Stimulated activated naive CD4-positive, alpha-beta T cell (primary cell): ENCODE results near the gene ZNF337.
"Not testable (repeated sequence)": the region's sequence is repeated elsewhere in the genome, so short reads cannot be mapped to it uniquely, and the experiment has no call there.

ENCODE experiments used
- DNase-seq, 6 experiments: peaks; one replicate each; lab custom pipeline; 2025; lab: John Stamatoyannopoulos, UW

Gene ZNF337

DNA sequence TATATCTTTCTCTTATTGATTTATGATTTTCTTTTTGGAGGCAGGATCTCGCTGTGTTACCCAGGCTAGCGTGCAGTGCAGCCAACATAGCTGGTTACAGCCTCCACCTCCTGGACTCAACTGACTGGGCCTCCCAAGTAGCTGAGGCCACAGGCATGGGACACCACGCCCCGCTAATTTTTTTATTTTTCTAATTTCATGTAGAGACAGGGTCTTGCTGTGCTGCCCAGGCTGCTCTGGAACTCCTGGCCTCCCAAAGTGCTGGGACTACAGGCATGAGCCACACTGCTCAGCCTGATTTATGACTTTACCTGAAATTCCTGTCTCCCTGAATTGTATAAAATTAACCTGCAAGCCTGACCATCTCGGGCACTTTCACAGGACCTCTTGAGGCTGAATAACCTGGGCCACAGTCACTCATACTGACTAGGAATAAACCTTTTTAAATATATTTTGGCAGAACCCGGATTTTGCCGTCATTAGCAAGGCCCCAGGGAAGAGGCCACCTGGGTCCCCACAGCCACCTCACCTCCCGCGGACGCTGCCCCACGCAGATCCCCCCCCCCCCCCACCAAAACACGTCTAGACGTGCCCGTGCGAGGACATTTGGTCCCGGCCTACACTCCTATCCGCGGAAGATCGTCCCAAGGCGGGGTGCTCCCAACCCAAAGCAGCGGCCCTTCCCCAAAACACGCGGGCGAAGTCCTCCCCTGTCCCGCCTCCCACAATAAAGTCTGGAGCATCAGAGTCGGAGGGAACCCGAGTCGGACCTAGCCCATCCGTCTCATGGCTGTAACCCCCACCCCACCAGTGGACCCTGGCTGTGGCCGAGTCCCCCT is 902 bp downstream of the ZNF337 start:
- no peak for DNase-seq

DNA sequence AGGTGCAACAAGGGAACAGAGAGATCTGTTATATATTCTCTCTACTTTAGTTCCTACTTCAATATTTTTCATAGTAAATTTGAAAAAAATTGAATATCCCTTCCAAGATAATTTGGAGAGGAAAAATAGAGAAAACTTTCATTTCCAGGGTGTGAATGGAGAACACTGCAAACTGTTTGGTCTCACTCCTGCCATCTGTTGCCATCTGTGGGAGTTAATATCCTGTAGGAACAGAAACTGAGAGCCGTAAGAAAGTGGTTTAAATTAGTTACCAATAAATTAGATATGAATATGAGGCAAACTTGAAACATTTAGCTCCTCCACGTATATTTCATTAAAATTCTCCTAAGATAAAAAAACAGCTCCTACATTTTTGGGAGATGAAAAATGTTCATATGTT is 4.2 kb downstream of the ZNF337 start:
- DNase-seq: no peak

DNA sequence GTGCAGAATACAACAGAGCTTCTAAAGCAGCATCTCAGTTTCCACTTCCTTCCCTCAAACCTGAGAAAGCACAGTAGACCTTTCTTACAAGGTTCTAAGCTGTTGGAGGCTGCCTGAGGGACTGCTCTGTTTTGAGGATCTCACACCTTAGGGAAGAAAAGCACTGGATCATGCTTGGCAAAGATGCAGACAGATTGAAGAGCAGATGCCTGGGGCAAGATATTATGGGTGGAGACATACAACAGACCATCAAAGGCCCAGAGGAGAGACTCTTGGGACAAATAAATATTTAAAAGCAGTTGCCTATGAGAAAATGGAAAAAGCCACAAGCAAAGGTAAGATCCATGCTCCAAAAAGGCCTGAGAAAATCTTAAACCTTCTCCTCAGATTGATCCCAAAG is 6.2 kb downstream of the ZNF337 start:
- DNase-seq: no peak

DNA sequence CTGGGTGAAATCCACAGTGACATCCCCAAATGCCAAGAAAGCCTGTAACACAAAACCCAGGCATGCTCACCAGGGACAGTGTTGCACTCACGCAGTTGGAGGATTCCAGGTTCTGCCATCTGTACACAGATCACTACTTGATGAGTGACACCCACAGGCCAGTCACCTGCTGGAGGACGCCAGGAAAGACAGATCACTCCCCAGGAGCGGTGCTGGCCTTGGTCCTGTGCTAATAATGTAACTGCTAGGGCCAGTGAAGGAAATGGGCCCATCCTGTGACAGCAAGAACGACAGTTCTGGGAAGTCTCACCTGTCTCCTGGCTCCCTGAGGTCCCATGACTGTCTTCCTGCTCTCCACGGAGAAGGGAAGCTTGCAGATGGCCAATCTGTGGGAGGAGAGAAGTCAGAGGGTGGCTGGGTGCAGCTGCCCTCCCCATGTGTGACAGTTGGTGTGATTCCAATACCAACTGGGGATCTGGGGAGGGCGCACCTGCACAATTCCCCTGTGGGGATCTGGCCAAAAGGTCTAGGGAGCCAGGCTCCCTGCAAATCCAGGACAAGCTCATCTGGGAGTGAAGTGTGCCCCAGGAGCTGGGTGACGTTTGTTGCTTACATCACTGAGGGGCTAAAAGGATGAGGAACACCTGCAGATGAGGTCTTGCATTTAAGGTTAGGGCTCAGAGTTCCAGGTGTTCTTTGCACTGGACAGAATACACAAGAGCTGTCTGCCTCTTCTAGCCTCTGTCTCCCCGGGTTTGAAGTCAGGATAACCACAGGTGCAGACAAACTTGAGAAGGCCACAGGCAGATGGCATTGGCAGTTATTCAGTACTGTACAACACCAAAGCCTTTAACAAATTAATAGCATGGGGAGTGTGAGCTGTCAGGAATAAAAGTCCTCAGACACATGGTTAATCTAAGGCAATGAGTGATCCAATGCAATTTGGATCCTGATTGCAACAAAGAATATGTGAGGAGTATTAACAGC is 10.3 kb downstream of the ZNF337 start:
- no peak for DNase-seq

DNA sequence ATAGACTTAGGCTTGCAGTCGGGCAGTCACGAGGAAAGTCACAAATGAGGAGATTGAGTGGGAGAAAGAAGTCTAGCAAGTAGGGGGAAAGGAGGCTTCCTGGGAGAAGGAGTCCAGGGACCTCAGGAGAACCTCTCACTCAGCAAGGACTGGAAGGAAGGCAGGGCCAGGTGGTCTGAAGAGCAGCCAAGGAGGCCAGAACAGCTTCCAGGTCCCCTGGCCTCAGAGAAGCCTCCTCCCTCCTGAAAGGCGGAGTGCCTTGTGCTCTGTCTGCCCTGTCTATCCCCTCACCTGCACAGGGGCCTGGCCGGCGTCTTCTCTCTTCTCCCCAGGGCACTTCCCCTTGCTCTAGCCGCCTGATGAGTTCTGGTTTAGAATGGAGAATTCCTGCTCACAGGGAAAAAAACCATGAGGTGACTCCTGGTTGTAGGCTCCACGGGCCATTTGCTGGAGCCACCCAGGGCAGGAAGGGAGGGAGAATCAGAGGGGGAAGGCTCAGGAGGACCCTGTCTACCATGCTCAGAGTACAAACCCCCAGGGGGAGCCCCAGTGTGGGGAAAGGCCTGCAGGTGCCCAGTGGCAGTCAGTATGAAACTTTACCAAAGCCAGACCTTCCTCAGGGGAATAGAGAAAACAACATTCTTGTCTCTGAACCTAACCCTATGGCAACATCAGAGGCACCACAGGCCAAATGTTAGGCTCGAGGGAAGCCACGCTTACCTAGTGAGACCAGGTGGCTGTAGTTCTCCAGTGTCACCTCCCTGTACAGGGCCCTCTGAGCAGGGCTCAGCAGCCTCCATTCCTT is 11.2 kb downstream of the ZNF337 start:
- peak in 2 of 6 experiments; percentile 0 to 6 for DNase-seq

DNA sequence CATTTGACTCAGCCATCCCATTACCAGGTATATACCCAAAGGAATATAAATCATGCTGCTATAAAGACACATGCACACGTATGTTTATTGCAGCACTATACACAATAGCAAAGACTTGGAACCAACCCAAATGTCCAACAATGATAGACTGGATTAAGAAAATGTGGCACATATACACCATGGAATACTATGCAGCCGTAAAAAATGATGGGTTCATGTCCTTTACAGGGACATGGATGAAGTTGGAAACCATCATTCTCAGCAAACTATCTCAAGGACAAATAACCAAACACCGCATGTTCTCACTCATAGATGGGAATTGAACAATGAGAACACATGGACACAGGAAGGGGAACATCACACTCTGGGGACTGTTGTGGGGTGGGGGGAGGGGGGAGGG is 12.8 kb downstream of the ZNF337 start:
- not testable (repeated sequence) for DNase-seq

DNA sequence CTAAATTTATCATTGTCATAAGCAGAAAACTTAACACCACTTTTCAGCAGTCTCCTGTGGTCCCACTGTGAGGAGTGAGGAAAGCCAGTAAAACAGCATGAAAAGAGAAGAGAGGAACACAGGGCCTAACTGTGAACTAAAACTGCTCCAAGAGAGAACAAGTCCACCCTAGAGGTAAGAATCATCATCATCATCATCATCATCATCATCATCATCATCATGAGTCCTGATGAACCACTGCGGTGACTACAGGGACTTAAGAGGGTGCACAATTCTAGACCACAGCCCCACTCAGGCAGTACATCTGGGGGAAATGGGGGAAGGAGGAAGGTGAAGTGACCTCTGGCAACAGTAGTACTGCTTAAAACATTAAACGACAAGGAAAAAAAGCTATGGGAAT is 13.6 kb downstream of the ZNF337 start:
- no peak for DNase-seq

DNA sequence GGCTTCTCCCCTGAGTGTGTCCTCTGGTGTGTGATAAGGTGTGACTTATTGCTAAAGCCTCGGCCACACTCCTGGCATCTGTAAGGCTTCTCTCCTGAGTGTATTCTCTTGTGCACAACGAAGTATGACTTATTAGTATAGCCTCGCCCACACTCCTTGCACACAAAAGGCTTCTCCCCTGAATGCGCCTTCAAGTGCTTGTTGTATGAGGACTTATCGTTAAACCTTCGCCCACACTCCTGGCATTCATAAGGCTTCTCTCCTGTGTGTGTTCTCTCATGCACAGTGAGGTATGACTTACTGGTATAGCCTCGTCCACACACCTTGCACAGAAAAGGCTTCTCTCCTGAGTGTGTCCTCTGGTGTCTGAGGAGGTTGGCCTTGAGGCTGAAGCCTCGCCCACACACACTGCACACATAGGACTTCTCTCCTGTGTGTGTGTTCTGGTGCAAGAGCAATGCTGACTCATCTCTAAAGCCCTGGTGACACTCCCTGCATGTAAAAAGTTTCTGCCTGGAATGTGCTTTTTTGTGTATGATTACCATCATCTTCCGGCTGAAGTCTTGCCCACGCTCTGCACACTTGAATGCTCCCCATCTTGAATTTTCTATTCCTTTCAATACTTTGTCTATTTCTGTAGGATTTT is 20.4 kb downstream of the ZNF337 start:
- no peak for DNase-seq

DNA sequence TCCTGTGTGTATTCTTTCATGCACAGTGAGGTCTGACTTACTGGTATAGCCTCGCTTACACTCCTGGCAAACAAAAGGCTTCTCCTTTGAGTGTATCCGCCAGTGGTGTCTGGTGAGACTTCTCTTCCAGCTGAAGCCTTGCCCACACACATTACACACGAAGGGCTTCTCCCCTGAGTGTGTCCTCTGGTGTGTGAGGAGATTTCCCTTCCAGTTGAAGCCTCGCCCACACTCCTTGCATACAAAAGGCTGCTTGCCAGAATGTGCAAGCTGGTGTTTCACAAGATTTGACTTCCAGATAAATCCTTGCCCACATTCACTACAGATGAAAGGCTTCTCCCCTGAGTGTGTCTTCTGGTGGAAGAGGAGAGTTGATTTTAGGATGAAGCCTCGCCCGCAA is 21.5 kb downstream of the ZNF337 start:
- no peak for DNase-seq

DNA sequence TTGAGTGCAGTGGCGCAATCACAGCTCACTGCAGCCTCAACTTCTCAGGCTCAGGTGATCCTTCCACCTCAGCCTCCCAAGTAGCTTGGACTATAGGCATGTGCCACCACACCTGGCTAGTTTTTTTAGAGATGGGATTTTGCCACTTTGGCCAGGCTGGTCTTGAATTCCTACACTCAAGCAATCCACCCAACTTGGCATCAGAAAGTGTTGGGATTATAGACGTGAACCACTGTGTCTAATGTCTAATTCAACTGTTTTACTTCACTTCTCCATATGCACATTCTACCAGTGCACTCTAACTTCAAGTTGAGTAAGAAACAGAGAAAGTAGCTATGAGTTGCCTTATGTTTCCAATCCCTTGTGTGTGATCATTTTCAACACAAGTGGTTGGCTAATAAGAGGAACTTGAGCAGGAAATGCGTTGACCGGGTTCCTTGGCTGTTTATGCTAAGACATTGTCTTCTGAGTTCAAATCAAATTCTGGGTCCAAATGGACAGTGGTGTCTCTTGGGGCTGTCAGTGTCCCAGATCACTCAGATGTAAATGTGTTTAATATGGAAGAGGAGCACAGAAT is 23.9 kb downstream of the ZNF337 start:
- DNase-seq: no peak

DNA sequence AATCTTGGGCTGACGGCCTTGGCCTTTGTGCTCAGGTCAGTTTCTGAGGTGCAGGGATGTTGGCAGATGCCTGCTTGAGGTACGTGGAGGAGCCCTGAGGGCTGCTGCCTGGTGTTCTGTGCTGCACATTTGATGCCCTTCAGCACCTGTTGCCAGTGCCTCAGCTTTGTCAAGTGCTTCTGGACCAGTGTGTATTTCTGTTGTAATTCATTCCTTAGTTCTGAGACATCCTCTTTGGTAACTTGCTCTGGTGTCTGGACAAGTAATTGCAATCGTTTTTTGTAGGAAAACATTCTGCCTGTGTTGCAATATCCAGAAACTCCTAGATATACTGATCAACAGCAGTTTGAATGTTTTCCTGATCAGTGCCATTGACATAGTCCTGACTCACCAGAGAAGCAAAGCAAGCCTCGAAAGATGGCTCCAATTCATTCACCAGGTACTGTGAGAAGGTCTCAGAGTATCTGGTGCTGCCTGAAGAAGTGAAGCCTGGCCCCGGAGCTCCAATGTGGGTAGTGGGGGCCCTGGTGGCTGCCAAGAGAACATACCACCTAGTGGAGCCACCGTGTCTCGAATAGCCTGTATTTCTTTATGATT is 26.7 kb downstream of the ZNF337 start:
- no peak for DNase-seq

DNA sequence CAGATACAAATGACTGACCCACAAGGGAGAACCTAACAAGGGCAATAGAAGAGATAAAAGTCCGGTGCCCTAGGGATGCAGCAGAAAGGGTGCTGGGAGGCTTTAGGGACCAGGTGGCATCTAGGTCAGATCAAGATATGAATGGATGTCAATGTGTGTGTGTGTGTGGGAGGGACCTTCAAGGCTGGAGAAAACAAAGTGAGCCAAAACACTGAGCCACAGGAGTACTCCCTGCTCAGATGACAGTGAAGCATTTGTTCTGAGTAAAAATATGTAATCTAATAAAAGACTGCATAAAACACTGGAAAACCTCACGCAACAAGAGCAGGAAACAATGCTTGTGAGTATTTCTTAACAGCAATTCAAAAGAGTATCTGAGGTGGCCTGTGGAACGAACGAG is 28.2 kb downstream of the ZNF337 start:
- DNase-seq: no peak

DNA sequence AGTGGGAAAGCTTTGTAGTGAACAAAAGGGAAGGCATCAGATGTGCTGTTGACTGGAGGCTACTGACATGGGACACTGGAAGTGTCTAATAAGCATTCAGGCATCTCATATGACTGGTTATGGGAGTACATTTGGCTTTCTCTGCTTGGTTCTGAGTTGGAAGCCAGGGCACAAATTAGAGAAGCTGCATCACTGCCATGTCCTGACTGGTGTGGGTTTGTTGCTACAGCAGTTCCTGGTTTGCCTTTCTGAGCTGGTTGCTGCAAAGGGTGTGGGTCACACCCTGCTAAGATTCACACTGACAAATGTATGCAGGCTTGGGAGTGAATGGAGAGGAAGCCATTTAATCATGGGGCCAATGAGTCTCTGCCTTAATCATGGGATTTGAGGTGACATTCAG is 36.7 kb downstream of the ZNF337 start:
- no peak for DNase-seq

DNA sequence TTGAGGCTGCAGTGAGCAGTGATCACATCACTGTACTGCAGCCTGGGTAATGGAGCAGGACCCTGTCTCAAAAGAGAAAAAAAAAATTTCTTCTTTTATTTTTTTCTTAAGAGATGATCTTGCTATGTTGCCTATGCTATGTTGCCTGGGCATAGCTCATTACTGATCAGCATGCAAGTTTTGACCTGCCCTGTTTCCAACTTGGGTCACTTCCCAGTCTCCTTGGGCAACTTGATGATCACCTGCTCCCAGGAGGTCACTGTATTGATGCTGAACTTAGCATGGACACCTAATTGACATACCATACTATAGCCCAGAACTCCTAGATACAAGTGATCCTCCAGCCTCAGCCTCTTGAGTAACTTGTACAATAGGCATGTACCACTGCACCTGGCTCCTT is 42.2 kb downstream of the ZNF337 start:
- DNase-seq: no peak

DNA sequence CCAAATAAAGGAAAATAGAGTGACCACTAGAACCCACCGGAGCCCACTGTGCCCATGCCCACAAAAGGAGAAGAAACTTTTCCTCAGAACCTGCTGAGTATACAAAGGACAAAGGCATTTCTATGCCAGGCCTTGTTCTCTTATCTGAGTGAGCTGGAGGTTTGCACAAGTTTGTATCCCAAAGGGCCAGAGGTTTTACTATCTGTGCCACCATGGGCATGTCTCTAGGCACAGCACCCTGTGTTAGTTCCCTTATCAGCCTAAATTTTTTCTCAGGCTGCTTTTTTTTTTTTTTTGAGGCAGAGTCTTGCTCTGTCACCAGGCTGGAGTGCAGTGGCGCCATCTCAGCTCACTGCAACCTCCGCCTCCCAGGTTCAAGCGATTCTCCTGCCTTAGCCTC is 43.8 kb downstream of the ZNF337 start:
- not testable (repeated sequence) for DNase-seq

DNA sequence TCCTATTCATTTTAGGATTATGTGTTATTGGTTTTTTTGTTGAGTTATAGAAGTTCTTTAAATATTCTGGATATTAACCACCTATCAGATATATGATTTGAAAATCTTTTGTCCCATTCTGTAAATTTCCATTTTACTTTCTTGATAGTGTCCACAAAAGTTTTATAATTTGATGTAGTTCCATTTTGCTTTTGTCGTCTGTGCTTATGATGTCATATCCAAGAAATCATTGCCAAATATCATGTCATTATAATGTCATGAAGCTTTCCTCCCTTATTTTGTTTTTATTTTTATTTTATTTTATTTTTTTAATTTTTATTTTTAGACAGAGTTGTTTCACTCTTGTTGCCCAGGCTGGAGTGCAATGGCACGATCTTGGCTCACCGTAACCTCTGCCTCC is 51.8 kb downstream of the ZNF337 start:
- no peak for DNase-seq

DNA sequence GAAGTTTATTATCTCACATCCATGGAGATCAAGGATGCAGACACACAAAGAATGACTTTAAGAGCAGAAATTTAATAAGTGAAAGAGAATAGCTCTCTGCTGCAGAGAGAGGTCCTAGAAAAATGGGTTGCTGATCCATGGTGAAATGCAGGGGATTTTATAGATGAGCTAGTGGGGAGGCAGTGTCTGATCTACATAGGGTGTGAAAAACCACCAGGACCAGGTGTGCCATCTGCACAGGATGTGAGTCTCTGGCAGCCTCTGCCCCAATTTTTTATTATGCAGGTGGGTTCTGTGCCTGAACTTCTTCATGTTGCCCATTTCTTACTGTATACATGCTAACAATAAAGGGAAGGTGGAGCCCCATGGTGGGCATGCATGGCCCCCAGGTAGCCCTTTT is 52.9 kb downstream of the ZNF337 start:
- DNase-seq: no peak

DNA sequence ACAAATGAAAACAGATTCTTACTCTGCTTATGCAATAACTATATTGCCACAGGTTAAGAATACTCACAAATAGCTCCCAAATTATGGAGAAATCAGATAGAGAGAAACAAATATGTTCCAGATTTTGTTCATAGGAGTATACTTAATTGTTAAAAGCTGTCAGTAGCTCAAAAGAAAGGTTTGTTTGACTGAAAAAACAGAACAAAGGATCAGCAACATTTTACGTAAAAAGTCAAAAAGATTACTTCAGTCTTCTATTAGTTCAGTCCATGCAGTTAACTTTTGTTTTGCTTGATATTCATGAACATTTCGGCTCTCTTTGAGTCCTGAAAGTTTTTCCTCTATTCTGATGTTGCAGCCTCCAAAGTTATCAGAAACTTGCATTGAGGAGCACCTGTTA is 59.4 kb downstream of the ZNF337 start:
- DNase-seq: no peak

DNA sequence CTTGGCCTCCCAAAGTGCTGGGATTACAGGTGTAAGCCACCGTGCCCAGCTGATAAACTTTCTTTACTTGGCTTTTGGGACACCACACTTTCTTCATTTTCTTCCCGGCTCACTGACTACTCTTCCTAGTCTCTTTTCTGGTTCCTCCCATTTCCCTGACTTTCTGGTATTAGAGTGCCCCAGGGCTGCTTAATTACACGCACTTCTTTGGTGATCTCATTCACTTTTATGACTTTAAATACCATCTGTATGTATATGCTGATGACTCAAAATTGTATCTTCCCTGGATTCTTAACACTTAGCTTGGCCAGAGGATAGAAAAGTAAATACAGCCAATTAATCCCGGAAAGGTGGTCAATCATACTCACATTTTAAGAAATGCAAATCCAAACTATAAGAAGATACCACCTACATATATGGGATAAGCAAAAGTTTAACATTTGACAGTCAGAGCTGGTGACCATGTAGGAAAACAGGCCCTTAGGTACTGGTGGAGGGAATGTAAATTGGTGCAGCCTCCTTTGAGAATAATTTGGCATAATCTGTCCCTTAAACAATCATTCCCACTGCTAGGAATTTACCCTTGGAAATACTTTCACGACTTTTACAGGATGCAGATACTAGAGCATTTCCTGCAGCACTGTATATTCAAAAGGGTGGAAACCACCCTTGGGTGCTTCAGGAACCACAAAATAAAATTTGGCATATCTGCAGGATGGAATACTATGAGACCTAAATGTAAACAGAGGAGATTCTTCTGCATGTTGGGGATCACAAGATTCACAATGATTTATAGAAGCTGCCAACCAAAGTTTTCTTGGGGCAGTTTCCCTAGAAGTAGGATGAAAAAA is 63.5 kb downstream of the ZNF337 start:
- no peak for DNase-seq

DNA sequence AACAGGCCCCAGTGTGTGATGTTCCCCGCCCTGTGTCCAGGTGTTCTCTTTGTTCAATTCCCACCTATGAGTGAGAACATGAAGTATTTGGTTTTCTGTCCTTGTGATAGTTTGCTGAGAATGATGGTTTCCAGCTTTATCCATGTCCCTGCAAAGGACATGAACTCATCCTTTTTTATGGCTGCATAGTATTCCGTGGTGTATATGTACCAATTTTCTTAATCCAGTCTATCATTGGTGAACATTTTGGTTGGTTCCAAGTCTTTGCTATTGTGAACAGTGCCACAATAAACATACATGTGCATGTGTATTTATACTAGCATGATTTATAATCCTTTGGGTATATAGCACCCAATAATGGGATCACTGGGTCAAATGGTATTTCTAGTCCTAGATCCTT is 66.0 kb downstream of the ZNF337 start:
- not testable (repeated sequence) for DNase-seq
